GM18909 (cell line): ENCODE data around the gene F2.
A peak's percentile ranks its signal among the peaks of the same experiment; 100 is the strongest.
"Not testable (repeated sequence)": the region's sequence is repeated elsewhere in the genome, so short reads cannot be mapped to it uniquely, and the experiment has no call there.

Source experiments
- ATAC-seq: cut with Tn5 transposase; IDR thresholded peaks from one replicate; pipeline ENCODE4 v1.9.1; 2021; ENCODE audit warnings: mild to moderate bottlenecking; ENCODE audit not compliant: unreplicated experiment, poor library complexity

Gene F2

GRCh38 chr11:46682773-46683752, 36.0 kb upstream of the F2 start:
- ATAC-seq, result no peak

DNA sequence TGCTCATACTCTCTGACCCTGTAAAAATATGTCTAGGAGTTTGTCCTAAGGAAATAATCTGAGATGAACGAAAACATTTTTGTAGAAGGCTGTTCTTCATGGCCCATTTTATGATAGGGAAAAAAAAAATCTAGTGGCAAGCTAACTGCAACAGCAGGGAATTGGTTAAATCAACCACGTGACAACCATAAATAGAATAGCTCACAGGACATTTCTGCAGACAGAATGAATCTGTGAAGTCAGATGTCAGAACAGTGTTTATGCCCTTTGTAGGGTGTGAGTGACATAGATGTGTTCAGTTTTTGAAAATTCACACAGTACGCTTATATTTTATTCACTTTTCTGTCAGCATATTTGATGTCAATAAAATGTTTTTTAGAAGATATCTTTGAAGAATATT, 34.6 kb upstream of the F2 start:
- ATAC-seq, result no peak

DNA sequence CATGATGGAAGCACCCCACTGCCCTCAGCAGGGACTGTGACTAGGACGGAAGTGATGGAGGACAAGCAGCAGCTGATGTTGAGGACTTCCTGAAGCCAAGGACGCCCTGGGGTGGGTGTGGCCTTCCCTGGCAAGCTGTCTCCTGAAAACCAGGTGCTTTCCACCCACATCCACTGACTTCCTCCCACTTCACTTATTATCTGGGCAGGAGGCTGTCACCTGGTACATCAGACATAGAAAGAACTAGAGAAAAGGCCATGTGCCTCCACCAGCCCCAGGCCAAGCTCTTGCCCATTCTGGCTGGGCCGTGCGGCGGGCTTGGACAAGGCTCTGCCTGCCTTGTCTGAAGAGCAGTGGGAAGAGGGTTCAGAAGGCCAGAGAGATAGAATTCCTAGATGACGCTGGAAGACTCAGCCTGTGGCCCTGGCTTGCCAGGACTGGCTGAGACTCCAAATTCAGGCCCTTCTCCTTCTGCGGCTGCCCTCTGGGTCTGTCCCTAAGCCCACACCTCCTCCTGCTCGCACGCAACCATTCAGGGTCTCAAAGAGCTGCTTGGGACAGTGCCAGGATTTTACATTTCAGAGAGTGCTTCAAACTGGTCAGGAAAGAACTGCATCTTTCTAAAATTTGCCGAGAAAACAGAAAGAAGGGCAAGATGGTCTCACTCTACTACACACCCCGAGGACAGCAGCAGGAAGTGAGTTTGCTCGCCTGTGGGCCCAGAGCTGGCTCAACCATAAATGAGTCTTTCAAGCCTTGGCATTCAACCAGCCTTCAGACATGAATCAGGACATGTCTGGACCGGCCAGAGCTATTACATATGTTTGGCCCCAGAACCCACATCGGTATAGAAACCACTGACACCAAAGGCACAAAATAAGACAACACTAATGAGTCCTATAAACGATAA, 31.9 kb upstream of the F2 start:
- ATAC-seq, result no peak

DNA sequence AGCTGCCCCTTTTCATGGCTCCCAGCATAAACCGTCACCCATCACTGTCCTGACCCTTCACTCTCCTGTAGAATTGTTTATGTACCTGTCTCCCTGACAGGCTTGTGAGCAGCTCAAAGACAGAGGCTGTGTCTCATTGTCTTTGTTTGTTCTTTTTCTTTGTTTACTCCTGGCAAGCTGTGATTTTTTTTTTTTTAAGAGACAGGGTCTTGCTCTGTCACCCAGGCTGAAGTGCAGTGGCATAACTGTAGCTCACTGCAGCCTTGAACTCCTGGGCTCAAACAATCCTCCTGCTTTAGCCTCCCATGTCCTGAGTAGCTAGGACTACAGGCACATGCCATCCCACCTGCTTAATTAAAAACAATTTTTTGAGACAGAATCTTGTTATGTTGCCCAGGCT, 28.3 kb upstream of the F2 start:
- no peak for ATAC-seq

- no peak for ATAC-seq
These were observed 26.6 kb upstream of the F2 start for GRCh38 chr11:46692450-46692849.

DNA sequence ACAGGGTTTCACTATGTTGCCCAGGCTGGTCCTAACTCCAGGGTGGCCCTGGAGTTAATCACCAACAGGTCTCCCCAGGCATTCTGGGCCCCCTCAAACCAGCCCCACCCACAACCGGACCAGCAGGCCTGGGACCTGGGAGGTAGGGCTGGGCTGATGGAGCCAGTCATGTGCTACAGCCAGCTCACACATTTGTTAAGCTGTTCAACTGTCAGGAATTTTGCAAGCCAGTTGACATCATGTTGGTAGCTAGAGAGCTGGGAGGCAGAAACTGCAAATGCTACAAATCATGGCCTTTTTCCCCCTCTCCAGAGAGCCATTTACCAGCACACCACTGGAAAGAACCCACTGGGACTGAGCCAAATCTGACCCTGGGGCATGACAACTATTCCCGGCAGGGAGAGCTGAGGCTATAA, 25.4 kb upstream of the F2 start:
- ATAC-seq, result no peak

DNA sequence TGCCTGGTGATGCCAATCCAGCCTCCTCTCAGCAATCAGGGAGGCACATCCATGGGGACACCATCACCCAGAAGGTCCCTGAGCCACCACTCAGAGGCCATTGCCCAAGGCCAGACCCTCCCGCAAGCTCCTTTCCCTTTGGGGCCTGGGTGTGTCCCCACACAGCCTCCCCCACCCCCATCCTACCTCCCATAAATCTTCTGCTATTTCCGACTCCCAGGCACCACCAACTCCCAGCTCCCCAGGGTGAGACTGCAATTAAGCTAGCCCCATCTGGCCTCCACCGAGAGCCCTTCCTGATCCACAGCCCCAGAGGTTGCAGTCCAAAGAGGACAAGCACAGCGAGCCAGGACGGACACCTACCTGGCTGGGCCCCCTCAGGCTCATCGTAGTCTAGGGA, 24.9 kb upstream of the F2 start:
- ATAC-seq, result no peak

GRCh38 chr11:46694607-46695006, 24.4 kb upstream of the F2 start:
- no peak for ATAC-seq

- no peak for ATAC-seq
These were observed 23.4 kb upstream of the F2 start for GRCh38 chr11:46695345-46696211.

GRCh38 chr11:46696212-46696558, 22.8 kb upstream of the F2 start:
- no peak for ATAC-seq

DNA sequence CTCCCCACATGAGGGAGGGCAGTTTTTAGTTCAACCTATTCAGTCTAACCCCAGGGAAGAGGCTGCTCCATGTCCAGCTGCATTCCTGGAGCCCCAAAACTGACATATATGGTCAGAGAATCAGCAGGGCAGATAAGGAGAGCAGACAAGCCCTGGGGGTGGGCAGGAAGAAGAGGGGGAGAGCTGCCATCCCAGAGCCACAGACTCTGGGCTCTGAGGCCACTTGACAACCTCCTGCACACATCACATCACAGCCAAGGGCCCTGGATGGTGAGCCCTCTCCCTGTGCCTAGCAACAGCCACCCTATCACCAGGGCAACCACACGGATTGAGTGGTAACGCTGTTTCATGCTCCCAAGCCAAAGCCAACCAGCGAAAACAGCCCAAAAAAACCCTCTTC, 21.7 kb upstream of the F2 start:
- no peak for ATAC-seq

GRCh38 chr11:46697723-46698122, 21.3 kb upstream of the F2 start:
- ATAC-seq, result no peak

DNA sequence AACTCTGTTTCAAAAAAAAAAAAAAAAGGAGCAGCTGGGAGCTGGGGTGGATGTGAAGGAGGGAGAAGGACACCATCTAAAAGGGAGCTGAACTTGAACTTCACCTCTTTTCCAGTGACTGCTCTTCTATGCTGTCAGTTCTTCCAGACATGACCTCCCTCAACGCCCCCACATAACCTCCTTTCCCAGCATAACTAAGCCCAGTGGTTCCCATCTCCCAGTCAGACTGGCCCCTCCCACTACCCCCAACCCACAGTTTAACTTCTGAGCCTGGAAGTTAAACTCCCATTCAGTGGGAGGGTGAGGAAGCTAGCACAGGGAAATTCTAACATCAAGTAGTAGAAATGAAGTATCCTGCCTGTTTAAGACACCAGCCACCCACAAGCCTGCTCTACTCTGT, 20.4 kb upstream of the F2 start:
- ATAC-seq, result no peak

- ATAC-seq, result peak; percentile 91
These were observed 18.6 kb upstream of the F2 start, which contains the start of the genes ARHGAP1 and ZNF408 for GRCh38 chr11:46700241-46701077. TSS of gene ARHGAP1 (minus strand) at chr11:46700619. CDS start at chr11:46696107, 4,512 bp downstream. TSS of gene ZNF408 (plus strand) at chr11:46701031. CDS start at chr11:46701048, 17 bp downstream.

GRCh38 chr11:46701078-46701654, 17.8 kb upstream of the F2 start:
- no peak for ATAC-seq

DNA sequence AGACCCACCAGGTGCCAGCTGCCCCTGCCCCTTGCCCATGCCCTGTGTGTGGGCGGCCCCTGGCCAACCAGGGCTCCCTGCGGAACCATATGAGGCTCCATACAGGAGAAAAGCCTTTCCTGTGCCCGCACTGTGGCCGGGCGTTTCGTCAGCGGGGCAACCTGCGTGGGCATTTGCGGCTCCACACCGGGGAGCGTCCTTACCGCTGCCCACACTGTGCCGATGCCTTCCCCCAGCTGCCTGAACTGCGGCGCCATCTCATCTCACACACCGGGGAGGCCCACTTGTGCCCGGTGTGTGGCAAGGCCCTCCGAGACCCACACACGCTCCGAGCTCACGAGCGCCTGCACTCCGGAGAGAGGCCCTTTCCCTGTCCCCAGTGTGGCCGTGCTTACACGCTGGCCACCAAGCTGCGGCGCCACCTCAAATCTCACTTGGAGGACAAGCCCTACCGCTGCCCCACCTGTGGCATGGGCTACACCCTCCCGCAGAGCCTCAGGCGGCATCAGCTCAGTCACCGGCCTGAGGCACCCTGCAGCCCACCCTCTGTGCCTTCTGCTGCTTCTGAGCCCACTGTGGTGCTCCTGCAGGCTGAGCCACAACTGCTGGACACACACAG, 13.8 kb upstream of the F2 start:
- ATAC-seq, result no peak

DNA sequence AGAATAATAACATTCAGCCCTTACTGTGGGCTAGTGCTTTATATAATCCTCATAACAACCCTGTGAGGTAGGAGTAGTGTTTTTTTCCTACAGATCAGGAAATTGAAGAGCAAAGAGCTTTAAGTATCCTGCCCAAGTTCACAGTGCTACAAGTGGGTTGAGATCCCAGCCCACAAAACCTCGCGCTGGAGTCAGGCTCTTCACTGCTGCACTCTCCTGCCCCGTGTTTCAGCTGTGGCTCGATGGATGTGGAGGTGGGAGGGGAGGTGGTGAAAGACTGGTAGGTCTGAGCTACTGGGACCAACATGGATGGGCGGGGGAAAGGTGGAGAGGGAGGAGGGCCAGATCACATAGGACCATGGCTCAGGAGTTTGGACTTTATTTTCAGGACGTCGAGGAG, 12.1 kb upstream of the F2 start:
- no peak for ATAC-seq

- not testable (repeated sequence) for ATAC-seq
These were observed 9.7 kb upstream of the F2 start for GRCh38 chr11:46709351-46709750.
